GM12878 (cell line): Measurements from ENCODE around the gene CAPN15. TPM values are rescaled to one million over a fixed set of nuclear protein-coding genes. Genes with fewer than 3 reads are reported as not detected.

ENCODE experiments used
- ATF7 ChIP-seq: fragments of 450-650 bp; IDR thresholded peaks from 2 replicates; pipeline ENCODE4 v1.6.1; 2016; ENCODE audit warnings: low read depth, mild to moderate bottlenecking
- BCL11A ChIP-seq: IDR thresholded peaks from 2 replicates; pipeline ENCODE4 v1.6.1; 2011; ENCODE audit warnings: low read depth, low read length
- BCLAF1 ChIP-seq: fragments of 450-650 bp; IDR thresholded peaks from 2 replicates; pipeline ENCODE4 v1.6.1; 2017; ENCODE audit warnings: antibody characterized with exemption, mild to moderate bottlenecking, moderate library complexity
- BRCA1 ChIP-seq: IDR thresholded peaks from 2 replicates; pipeline ENCODE4 v1.6.1; 2011; ENCODE audit warnings: low read depth, low read length, improper control_type of control experiment
- CHD1 ChIP-seq: IDR thresholded peaks from 2 replicates; pipeline ENCODE4 v1.6.1; 2012; ENCODE audit warnings: low read depth, low read length, improper control_type of control experiment
- IKZF1 ChIP-seq: fragments of 450-650 bp; conservative IDR thresholded peaks from 2 replicates; pipeline ENCODE4 v1.6.1; 2017; ENCODE audit warnings: antibody characterized with exemption, mild to moderate bottlenecking
- IRF5 ChIP-seq: fragments of 450-650 bp; IDR thresholded peaks from 2 replicates; pipeline ENCODE4 v1.6.1; 2017; ENCODE audit warnings: borderline replicate concordance
- KAT2A ChIP-seq: conservative IDR thresholded peaks from 2 replicates; pipeline ENCODE4 v1.6.1; 2011; ENCODE audit warnings: low read depth, low read length; ENCODE audit not compliant: control insufficient read depth
- MYC ChIP-seq: IDR thresholded peaks from 2 replicates; pipeline ENCODE4 v1.6.1; 2011; ENCODE audit warnings: mild to moderate bottlenecking, low read length, moderate library complexity, inconsistent platforms; ENCODE audit not compliant: insufficient read depth, insufficient replicate concordance, insufficient read length, severe bottlenecking
- NBN ChIP-seq: fragments of 450-650 bp; IDR thresholded peaks from 2 replicates; pipeline ENCODE4 v1.6.1; 2016
- NFYA ChIP-seq: IDR thresholded peaks from 2 replicates; pipeline ENCODE4 v1.6.1; 2011; ENCODE audit warnings: low read depth, mild to moderate bottlenecking, low read length, improper control_type of control experiment, borderline replicate concordance
- PML ChIP-seq: IDR thresholded peaks from 2 replicates; pipeline ENCODE4 v1.6.1; 2012; ENCODE audit warnings: low read length, inconsistent platforms
- POLR2A ChIP-seq: IDR thresholded peaks from 2 replicates; pipeline ENCODE4 v1.6.1; 2011; ENCODE audit warnings: low read depth, mild to moderate bottlenecking, low read length
- RFX5 ChIP-seq: IDR thresholded peaks from 2 replicates; pipeline ENCODE4 v1.6.1; 2011; ENCODE audit warnings: low read depth, low read length, improper control_type of control experiment
- SIN3A ChIP-seq: IDR thresholded peaks from 2 replicates; pipeline ENCODE4 v1.6.1; 2012; ENCODE audit warnings: low read depth, low read length, improper control_type of control experiment
- SMAD1 ChIP-seq: fragments of 450-650 bp; IDR thresholded peaks from 2 replicates; pipeline ENCODE4 v1.6.1; 2018; ENCODE audit warnings: mild to moderate bottlenecking, low read depth; ENCODE audit not compliant: partially characterized antibody
- SMARCA5 ChIP-seq: fragments of 450-650 bp; IDR thresholded peaks from 2 replicates; pipeline ENCODE4 v1.6.1; 2017; ENCODE audit warnings: mild to moderate bottlenecking
- SMC3 ChIP-seq: IDR thresholded peaks from 2 replicates; pipeline ENCODE4 v1.6.1; 2011; ENCODE audit warnings: low read length, improper control_type of control experiment, borderline replicate concordance
- SP1 ChIP-seq: IDR thresholded peaks from one replicate; pipeline ENCODE4 v1.6.1; 2011; ENCODE audit warnings: low read depth, low read length
- SREBF2 ChIP-seq: IDR thresholded peaks from 2 replicates; pipeline ENCODE4 v1.6.1; 2012; ENCODE audit warnings: mild to moderate bottlenecking, low read length
- SRF ChIP-seq, 2 experiments: IDR thresholded peaks; 2 replicates each; pipeline ENCODE4 v1.6.1; 2011; ENCODE audit warnings: low read depth in 2 of 2, low read length in 2 of 2, mild to moderate bottlenecking in 1 of 2, moderate library complexity in 1 of 2
- SUPT20H ChIP-seq: IDR thresholded peaks from 2 replicates; pipeline ENCODE4 v1.6.1; 2011; ENCODE audit warnings: low read depth, mild to moderate bottlenecking, low read length, moderate library complexity, borderline replicate concordance; ENCODE audit not compliant: control insufficient read depth
- WRNIP1 ChIP-seq: IDR thresholded peaks from 2 replicates; pipeline ENCODE4 v1.6.1; 2011; ENCODE audit warnings: low read depth, low read length, improper control_type of control experiment, borderline replicate concordance
- ZNF274 ChIP-seq: IDR thresholded peaks from one replicate; pipeline ENCODE4 v1.8.0; 2011; ENCODE audit not compliant: insufficient read length, insufficient read depth
- ZSCAN29 ChIP-seq: fragments of 450-650 bp; IDR thresholded peaks from 2 replicates; pipeline ENCODE4 v1.6.1; 2017; ENCODE audit warnings: mild to moderate bottlenecking, moderate library complexity
- polyA plus RNA-seq, 11 experiments: library from polyadenylated mRNA; depleted of rRNA in 4 of 11; unstranded in 6 of 11; stranded (reverse) in 5 of 11; fragments of >200 nt; fragmentation: Nextera tagmentation in 4 of 11; fragmentation: Illumina TruSeq in 1 of 11; extraction: Ambion mirVana in 4 of 11; extraction: Trizol in 1 of 11; gene quantifications; 1 replicate in 1 of 11; 2 replicates in 10 of 11; pipeline versions ENCODE4 v1.2.1 to v1.2.3, GENCODE V29; 2011 to 2016; ENCODE audit warnings: inconsistent platforms in 2 of 11, missing spikeins in 2 of 11, low read depth in 1 of 11
- total RNA-seq, 4 experiments: library from RNA; depleted of rRNA in 3 of 4; stranded (reverse); fragments of >200 nt in 3 of 4; fragmentation: Illumina TruSeq in 1 of 4; extraction: Trizol in 1 of 4; gene quantifications; 2 replicates each; pipeline versions ENCODE4 v1.2.1 to v1.2.3, GENCODE V29; 2013 to 2021
- TF ChIP-seq, protein P1 (sequence below): fragments of 450-650 bp; IDR thresholded peaks from 2 replicates; pipeline ENCODE4 v1.6.1; 2016; ENCODE audit warnings: mild to moderate bottlenecking

CAPN15 gene
- total and polyA plus RNA-seq, 10 of the 15 experiments (the other 5 are each of a cell fraction or from before 2014, with no cell fraction given), result 0.40 to 78.5 (median 8.3) TPM

DNA sequence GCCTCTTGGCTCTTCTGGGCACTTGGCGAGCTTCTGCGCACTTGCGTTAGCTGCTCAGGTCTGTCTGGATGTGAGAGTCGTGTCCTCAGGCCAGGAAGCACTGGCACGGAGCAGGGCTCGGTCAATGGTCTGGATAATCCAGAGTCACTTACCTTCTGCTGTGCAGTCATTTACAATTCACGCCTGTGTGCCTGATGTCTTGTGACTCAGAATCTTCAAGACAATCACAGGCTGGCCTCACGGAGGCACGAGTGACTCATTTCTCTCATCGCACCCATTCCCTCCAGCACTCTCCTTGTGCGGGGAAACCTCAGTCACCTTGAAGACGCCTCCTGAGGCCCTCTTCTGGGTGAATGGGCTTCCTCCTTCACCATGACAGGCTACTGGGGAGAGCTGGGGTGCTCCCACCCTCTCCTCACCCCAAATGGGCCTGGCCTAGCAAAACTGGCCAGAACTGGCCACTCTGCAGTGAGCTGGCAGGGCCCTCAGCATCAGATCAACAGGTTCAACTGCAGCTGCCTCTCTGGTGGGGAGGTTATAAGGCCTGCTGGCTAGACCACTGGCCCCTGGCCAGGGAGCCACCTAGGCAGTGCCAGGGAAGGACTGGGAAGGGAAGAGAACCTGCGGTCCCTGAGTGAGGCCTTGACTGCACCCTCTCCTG lies 1.9 kb upstream of the CAPN15 start (continued):
- TF ChIP-seq IRF5 (no peak), ZSCAN29 (no peak), NBN (peak; percentile 85), POLR2A (peak; percentile 57), WRNIP1 (no peak; the same call in 1 of the 2 replicates), SUPT20H (no peak), SMAD1 (no peak), SIN3A (peak; percentile 58; the same call in 1 of the 2 replicates), ZNF274 (no peak), NFYA (no peak), IKZF1 (peak; percentile 73; the same call in 1 of the 2 replicates), SREBF2 (no peak), BCLAF1 (peak; percentile 72; the same call in 1 of the 2 replicates), KAT2A (no peak), RFX5 (no peak), BRCA1 (no peak), SMARCA5 (0 out of 2 replicates have a peak, but pooled peaks have one; percentile 17), MYC (no peak), SMC3 (peak; percentile 19; the same call in 1 of the 2 replicates), SRF (IDR thresholded peaks at IDR 0.05; ENCODE audit: low read depth in 2 of 2, low read length in 2 of 2) (no peak), CHD1 (peak; percentile 84; the same call in 1 of the 2 replicates), BCL11A (0 out of 2 replicates have a peak, but pooled peaks have one; percentile 46), SP1 (peak; percentile 46), ATF7 (peak; percentile 91), PML (no peak)
- TF ChIP-seq, protein P1, sequence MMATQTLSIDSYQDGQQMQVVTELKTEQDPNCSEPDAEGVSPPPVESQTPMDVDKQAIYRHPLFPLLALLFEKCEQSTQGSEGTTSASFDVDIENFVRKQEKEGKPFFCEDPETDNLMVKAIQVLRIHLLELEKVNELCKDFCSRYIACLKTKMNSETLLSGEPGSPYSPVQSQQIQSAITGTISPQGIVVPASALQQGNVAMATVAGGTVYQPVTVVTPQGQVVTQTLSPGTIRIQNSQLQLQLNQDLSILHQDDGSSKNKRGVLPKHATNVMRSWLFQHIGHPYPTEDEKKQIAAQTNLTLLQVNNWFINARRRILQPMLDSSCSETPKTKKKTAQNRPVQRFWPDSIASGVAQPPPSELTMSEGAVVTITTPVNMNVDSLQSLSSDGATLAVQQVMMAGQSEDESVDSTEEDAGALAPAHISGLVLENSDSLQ, result peak; percentile 57; the same call in 1 of the 2 replicates
